Upper lobe of left lung (tissue), 4 donors: Measurements from ENCODE around the gene ABCG1.

Experiments
- POLR2A ChIP-seq, 4 donors: fragments of 450-650 bp; IDR thresholded peaks; one replicate each; pipeline ENCODE4 v1.5.1; 2016 to 2017; ENCODE audit warnings: antibody characterized with exemption in 4 of 4, mild to moderate bottlenecking in 2 of 4
- POLR2AphosphoS5 ChIP-seq, 2 donors: sonication (generic); formaldehyde crosslinking; IDR thresholded peaks; one replicate each; pipeline ENCODE4 v1.5.1; 2017; ENCODE audit warnings: antibody characterized with exemption in 2 of 2
- TF ChIP-seq, protein P1 (sequence below), 6 experiments: fragments of 450-650 bp in 4 of 6; fragments of 200-600 bp in 2 of 6; sonication (generic) in 2 of 6; IDR thresholded peaks; one replicate each; pipeline ENCODE4 v1.5.1; 2016 to 2019; ENCODE audit warnings: antibody characterized with exemption in 6 of 6

DNA sequence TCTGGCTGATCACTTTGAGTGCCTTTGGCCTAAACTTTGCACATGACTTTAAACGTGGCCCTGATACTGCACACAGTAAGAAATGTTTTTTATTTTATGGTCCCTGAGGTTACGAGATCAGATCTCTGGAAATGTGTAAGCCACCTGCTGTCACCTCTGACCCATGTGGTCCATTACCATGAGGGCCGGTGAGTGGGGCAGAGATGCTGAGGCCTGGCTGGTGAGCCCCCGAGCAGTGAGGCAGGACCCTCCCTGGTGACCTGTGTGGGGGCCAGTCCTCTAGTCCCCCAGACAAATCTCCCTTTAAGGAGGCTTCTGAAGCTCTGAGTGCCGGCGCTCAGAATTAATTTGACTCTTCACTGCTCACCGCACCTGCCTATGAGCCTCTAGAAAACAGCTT, 83.9 kb downstream of the ABCG1 start:
- TF ChIP-seq, protein P1, sequence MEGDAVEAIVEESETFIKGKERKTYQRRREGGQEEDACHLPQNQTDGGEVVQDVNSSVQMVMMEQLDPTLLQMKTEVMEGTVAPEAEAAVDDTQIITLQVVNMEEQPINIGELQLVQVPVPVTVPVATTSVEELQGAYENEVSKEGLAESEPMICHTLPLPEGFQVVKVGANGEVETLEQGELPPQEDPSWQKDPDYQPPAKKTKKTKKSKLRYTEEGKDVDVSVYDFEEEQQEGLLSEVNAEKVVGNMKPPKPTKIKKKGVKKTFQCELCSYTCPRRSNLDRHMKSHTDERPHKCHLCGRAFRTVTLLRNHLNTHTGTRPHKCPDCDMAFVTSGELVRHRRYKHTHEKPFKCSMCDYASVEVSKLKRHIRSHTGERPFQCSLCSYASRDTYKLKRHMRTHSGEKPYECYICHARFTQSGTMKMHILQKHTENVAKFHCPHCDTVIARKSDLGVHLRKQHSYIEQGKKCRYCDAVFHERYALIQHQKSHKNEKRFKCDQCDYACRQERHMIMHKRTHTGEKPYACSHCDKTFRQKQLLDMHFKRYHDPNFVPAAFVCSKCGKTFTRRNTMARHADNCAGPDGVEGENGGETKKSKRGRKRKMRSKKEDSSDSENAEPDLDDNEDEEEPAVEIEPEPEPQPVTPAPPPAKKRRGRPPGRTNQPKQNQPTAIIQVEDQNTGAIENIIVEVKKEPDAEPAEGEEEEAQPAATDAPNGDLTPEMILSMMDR (IDR thresholded peaks at IDR 0.05): no peak
- TF ChIP-seq POLR2A (IDR thresholded peaks at IDR 0.05) (no peak), POLR2AphosphoS5 (IDR thresholded peaks at IDR 0.05) (no peak)
